H1 (cell line): ENCODE measurements around the gene CCDC47. TPM values are rescaled to one million over a fixed set of nuclear protein-coding genes. Genes with fewer than 3 reads are reported as not detected.

Source experiments
- CBX5 ChIP-seq: fragments of 300-800, 300-1000 bp; sonication (generic); IDR thresholded peaks from 2 replicates; pipeline ENCODE4 v1.7.1; 2016; ENCODE audit warnings: antibody characterized with exemption, low read length, low read depth
- CBX8 ChIP-seq: fragments of 300-800, 300-1000 bp; sonication (generic); IDR thresholded peaks from 2 replicates; pipeline ENCODE4 v1.7.1; 2016; ENCODE audit warnings: low read depth, low read length, borderline replicate concordance
- JUN ChIP-seq: IDR thresholded peaks from 2 replicates; pipeline ENCODE4 v1.6.1; 2011; ENCODE audit warnings: low read depth, mild to moderate bottlenecking, improper control_type of control experiment, low read length
- KDM1A ChIP-seq: fragments of 200-600, 300-600 bp; sonication (generic); IDR thresholded peaks from 2 replicates; pipeline ENCODE4 v1.7.1; 2016; ENCODE audit warnings: mild to moderate bottlenecking, low read length, borderline replicate concordance
- MAFK ChIP-seq: IDR thresholded peaks from 2 replicates; pipeline ENCODE4 v1.6.1; 2012; ENCODE audit warnings: low read depth, mild to moderate bottlenecking, improper control_type of control experiment, low read length
- RFX5 ChIP-seq: IDR thresholded peaks from 2 replicates; pipeline ENCODE4 v1.6.1; 2011; ENCODE audit warnings: low read depth, low read length, improper control_type of control experiment, borderline replicate concordance
- polyA plus RNA-seq, 7 experiments: library from polyadenylated mRNA; depleted of rRNA in 3 of 7; stranded (reverse) in 5 of 7; unstranded in 2 of 7; fragments of >200 nt in 5 of 7; fragments of 200-250 nt in 2 of 7; gene quantifications; 1 replicate in 5 of 7; 2 replicates in 1 of 7; 4 replicates in 1 of 7; pipeline versions ENCODE4 v1.2.1 to v1.2.3, GENCODE V29; 2011 to 2013; ENCODE audit warnings: missing spikeins in 2 of 7, mixed read lengths in 2 of 7
- total RNA-seq: library from RNA; stranded (reverse); fragmentation: NEBNext Ultra II Directional; extraction: Animal tissue kit (Norgen Biotek cat#: 25700); gene quantifications from 2 replicates; pipeline ENCODE4 v1.2.1, GENCODE V29; 2021
- TF ChIP-seq, protein P1 (sequence below): IDR thresholded peaks from 2 replicates; pipeline ENCODE4 v1.6.1; 2012; ENCODE audit warnings: low read length, inconsistent platforms
- TF ChIP-seq, protein P2 (sequence below), 3 experiments: IDR thresholded peaks; 1 replicate in 2 of 3; 2 replicates in 1 of 3; pipeline versions ENCODE4 v1.5.1 to v1.6.1; 2011; ENCODE audit warnings: low read length in 3 of 3, mild to moderate bottlenecking in 3 of 3, inconsistent platforms in 2 of 3, low read depth in 1 of 3, moderate library complexity in 1 of 3; ENCODE audit not compliant: insufficient read depth in 1 of 3; ENCODE audit errors: control extremely low read depth in 1 of 3

CCDC47 gene
- total and polyA plus RNA-seq, 2 of the 8 experiments (the other 6 are each of a cell fraction or from before 2014, with no cell fraction given): 21.2 to 83.1 TPM

DNA sequence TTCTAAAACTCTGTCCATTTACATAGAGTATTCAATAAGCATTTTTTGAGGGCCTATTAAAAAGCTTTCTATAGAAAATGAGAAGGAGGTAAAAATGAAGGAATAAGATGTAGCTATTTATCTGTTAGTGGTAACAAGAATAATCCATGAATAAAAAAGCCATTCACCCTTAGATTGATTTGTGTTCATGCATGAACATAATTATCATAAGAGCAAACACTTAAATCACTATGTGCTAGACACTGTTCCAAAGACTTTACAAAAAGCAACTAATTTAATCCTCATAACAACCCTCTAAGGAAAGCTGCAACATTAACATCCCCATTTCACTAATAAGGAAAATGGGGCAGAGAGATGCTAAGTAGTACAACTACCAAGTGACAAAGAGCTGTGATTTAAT lies 6.6 kb downstream of the CCDC47 start (continued):
- no peak for TF ChIP-seq RFX5
- TF ChIP-seq, protein P1, sequence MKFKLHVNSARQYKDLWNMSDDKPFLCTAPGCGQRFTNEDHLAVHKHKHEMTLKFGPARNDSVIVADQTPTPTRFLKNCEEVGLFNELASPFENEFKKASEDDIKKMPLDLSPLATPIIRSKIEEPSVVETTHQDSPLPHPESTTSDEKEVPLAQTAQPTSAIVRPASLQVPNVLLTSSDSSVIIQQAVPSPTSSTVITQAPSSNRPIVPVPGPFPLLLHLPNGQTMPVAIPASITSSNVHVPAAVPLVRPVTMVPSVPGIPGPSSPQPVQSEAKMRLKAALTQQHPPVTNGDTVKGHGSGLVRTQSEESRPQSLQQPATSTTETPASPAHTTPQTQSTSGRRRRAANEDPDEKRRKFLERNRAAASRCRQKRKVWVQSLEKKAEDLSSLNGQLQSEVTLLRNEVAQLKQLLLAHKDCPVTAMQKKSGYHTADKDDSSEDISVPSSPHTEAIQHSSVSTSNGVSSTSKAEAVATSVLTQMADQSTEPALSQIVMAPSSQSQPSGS: no peak
- TF ChIP-seq, protein P2, sequence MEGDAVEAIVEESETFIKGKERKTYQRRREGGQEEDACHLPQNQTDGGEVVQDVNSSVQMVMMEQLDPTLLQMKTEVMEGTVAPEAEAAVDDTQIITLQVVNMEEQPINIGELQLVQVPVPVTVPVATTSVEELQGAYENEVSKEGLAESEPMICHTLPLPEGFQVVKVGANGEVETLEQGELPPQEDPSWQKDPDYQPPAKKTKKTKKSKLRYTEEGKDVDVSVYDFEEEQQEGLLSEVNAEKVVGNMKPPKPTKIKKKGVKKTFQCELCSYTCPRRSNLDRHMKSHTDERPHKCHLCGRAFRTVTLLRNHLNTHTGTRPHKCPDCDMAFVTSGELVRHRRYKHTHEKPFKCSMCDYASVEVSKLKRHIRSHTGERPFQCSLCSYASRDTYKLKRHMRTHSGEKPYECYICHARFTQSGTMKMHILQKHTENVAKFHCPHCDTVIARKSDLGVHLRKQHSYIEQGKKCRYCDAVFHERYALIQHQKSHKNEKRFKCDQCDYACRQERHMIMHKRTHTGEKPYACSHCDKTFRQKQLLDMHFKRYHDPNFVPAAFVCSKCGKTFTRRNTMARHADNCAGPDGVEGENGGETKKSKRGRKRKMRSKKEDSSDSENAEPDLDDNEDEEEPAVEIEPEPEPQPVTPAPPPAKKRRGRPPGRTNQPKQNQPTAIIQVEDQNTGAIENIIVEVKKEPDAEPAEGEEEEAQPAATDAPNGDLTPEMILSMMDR (IDR thresholded peaks at IDR 0.05; ENCODE audit: control extremely low read depth in 1 of 3, insufficient read depth in 1 of 3, low read depth in 1 of 3, low read length in 3 of 3): no peak
- no peak for TF ChIP-seq CBX5
- TF ChIP-seq KDM1A: no peak
- TF ChIP-seq JUN: no peak
- no peak for TF ChIP-seq CBX8
- TF ChIP-seq MAFK: no peak
- TF ChIP-seq, all 59 proteins: peak for 0
